Loucy (cell line): ENCODE data around the gene APLP1.
"Not testable (repeated sequence)": the region's sequence is repeated elsewhere in the genome, so short reads cannot be mapped to it uniquely, and the experiment has no call there.

Source experiments
- EZH2phosphoT487 ChIP-seq: fragments of 200-600 bp; IDR thresholded peaks from 2 replicates; pipeline ENCODE4 v1.6.1; 2018; ENCODE audit warnings: antibody characterized with exemption, mild to moderate bottlenecking, moderate library complexity, borderline replicate concordance
- TF ChIP-seq, protein P1 (sequence below): fragments of 200-600 bp; sonication (generic); conservative IDR thresholded peaks from 2 replicates; pipeline ENCODE4 v1.5.1; 2014; ENCODE audit warnings: mild to moderate bottlenecking, antibody characterized with exemption, low read length

DNA sequence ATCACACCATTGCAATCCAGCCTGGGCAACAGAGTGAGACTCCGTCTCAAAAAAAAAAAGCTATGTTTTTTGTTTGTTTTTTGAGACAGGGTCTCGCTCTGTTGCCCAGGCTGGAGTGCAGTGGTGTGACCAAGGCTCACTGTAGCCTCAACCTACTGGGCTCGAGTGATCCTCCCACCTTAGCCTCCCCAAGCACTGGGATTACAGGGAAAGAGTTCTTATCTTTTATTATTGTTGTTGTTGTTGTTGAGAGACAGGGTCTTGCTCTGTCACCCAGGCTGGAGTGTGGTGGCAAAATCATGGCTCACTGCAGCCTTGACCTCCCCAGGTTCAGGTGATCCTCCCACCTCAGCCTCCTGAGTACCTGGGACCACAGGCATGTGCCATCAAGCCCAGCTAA is 23.4 kb downstream of the APLP1 start:
- TF ChIP-seq, protein P1, sequence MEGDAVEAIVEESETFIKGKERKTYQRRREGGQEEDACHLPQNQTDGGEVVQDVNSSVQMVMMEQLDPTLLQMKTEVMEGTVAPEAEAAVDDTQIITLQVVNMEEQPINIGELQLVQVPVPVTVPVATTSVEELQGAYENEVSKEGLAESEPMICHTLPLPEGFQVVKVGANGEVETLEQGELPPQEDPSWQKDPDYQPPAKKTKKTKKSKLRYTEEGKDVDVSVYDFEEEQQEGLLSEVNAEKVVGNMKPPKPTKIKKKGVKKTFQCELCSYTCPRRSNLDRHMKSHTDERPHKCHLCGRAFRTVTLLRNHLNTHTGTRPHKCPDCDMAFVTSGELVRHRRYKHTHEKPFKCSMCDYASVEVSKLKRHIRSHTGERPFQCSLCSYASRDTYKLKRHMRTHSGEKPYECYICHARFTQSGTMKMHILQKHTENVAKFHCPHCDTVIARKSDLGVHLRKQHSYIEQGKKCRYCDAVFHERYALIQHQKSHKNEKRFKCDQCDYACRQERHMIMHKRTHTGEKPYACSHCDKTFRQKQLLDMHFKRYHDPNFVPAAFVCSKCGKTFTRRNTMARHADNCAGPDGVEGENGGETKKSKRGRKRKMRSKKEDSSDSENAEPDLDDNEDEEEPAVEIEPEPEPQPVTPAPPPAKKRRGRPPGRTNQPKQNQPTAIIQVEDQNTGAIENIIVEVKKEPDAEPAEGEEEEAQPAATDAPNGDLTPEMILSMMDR: not testable (repeated sequence)
- TF ChIP-seq EZH2phosphoT487: not testable (repeated sequence)
